HK-2 (cell line): ENCODE results near the gene KCNAB3.

Experiments used
- DNase-seq: peaks from one replicate; pipeline ENCODE4 v3.0.0-alpha.2; 2018; ENCODE audit not compliant: unreplicated experiment

Gene KCNAB3

GRCh38 chr17:7940743-7941142 is 11.1 kb upstream of the KCNAB3 start:
- DNase-seq: no peak

- no peak for DNase-seq
Observed at GRCh38 chr17:7940034-7940433, 10.4 kb upstream of the KCNAB3 start.

DNA sequence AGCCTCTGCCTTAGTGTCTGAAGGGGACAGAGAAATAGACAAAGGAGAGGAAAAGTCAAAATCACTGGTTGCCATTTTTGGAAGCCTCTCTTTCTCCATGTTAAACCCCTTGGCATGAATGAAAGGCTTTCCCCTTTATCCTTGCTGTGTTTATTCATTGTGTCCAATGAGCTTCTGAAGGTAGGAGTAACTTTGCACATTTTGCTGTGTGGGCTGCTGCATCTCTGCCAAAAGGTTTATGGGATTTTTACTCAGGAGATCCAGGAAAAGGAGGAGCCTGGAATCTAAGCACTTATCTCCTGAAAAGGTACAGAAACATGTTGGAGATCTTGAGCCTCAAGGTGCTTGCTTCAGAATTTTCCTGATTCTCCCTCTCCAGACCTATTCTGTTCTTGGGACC is 6.2 kb upstream of the KCNAB3 start:
- no peak for DNase-seq

DNA sequence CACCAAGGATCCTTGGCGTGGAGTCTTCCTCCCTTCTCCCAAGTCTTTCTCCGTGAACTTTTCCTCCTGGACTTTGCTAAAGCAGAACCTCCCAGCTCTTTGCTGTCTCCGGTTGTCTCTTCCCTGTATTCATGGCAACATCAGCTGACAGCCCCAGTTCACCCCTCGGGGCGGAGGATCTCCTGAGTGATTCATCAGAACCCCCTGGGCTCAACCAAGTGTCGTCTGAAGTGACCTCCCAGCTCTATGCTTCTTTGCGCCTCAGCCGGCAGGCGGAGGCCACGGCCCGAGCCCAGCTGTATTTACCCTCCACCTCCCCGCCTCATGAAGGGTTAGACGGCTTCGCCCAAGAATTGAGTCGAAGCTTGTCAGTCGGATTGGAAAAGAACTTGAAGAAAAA is 3.3 kb upstream of the KCNAB3 start:
- peak; percentile 71 for DNase-seq

- peak; percentile 23 for DNase-seq
Observed at GRCh38 chr17:7932483-7932891, 2.8 kb upstream of the KCNAB3 start.

DNA sequence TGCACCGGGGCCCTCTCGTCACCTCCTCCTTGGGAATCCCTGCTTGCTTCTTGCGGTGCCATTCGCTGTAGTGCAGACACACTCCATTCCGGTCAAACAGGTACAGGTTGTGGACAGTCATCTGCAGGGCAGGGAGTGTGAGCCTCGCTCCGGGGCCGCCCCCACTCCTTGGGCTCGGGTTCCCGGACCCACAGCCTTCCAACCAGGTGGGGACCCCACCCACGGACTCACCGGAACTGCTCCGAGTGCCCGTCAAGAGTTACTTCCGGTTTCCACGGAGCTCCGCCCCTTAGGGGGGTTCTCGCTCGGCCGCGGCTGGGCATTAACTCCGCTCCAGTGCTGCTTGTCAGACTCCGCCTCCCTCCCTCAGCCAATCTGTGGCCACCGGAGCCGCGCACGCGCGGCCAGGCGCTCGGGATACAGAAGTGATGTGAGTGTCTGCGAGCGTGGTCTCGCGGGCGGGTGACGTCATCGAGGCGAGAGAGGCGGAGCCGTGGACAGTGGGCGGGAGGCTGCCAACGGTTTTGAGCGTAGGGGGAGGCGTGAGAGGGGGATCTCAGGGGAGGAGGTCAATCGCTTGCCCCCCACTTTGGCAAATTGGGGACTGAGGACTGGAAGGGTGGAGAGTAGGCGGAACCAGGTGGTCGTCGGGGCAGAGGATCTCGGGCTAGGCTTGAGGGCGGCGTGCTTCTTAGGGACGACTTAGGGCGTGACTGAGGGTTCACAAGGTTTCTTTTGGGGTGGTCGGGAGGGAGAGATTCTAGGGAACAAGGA is 2.2 kb upstream of the KCNAB3 start, which contains the start of the genes CNTROB and TRAPPC1:
CNTROB (plus strand) TSS at position 498 of the 774 bp plus-strand sequence. CDS start 874 bp downstream, outside the sequence.
TRAPPC1 (minus strand) TSS at position 238 of the 774 bp plus-strand sequence; CDS start at position 121, 117 bp downstream.
- peak; percentile 100 for DNase-seq

DNA sequence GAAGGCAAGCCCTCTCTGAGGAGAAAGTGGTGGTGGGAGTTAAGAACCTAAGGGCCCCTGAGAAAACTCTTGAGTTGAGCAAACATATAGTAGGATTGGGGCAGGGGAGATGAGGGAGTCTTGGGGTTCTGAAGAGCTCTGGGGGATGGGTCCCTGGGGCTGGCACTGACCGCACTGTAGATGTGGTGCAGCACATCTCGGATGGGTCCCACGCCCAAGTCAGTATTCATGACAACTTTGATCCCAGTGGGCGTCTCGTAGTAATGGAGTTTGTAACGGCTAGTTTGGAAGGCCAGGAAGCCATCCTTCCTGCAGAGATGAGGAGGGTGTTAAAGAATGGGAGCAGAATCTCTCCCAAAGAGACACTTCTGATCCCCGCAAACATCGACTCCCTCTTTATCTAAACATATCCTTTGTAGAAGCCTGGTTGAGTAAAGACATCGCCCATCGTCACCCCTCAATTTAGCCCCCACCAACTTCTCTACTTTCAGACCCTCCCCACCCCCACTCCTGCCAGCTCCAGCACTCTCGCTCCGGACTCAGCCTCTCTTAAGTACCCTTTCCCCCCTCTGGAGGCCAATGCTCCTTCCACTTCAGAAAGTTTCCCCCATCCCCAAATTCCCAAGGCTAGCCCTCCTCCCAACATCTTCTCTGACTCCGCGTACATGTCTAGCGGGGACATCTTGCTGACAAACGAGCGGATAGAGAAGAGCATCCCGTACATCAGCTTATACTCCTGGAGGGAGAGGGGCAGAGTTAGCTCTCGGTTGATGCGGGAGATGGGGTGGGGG is 1.4 kb upstream of the KCNAB3 start:
- DNase-seq: no peak

DNA sequence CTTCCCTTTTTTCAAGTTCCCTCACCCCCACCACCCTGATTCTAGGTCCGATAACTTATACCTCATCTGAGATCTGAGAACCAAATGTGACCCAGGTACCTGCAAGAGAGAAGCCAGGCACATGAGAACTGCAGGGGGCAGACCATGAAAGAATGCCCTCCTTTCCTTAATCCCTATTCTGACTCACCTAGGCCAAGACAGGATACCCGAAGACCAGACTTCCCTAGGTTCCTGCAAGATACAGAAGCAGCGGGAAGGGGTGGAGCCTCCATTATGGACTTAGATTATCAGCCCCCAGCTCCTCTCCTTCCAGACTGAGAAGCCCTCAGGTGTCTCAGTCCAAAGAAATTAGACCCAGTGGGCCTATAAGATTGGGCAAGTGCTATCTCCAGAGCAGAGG is 2.1 kb downstream of the KCNAB3 start:
- DNase-seq: no peak

GRCh38 chr17:7922845-7923628 is 6.6 kb downstream of the KCNAB3 start:
- no peak for DNase-seq

- DNase-seq: no peak
Observed at GRCh38 chr17:7922269-7922844, 7.3 kb downstream of the KCNAB3 start.

GRCh38 chr17:7916808-7917207 is 12.8 kb downstream of the KCNAB3 start:
- peak; percentile 56 for DNase-seq

- no peak for DNase-seq
Observed at GRCh38 chr17:7916385-7916682, 13.3 kb downstream of the KCNAB3 start.

GRCh38 chr17:7915611-7916384 is 13.9 kb downstream of the KCNAB3 start, which contains the start of gene RNF227:
RNF227 (minus strand) TSS chr17:7916289; CDS start chr17:7916195, 94 bp downstream.
- peak; percentile 96 for DNase-seq

DNA sequence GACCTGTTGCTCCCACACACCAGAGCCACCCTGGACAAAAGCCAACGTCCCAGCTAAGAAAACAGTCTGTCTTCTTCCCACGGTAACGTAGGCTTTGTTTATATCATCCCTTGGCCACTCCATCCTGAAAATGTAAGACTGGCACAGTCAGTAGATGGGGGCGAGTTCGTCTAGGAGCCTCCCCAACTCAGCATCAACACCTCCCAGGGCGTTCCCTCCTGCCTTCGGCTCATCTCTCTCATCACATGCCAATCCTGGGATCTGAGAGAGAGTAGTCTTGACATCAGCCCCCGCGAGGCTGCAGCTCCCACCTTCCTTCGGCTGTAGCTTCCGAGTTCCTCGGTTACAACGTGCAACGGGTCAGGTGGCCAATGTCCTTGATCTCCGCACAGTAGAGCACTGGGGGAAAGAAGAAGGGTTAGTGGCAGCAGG is 14.5 kb downstream of the KCNAB3 start:
- no peak for DNase-seq

GRCh38 chr17:7912927-7913524 is 16.6 kb downstream of the KCNAB3 start:
- peak; percentile 26 for DNase-seq

DNA sequence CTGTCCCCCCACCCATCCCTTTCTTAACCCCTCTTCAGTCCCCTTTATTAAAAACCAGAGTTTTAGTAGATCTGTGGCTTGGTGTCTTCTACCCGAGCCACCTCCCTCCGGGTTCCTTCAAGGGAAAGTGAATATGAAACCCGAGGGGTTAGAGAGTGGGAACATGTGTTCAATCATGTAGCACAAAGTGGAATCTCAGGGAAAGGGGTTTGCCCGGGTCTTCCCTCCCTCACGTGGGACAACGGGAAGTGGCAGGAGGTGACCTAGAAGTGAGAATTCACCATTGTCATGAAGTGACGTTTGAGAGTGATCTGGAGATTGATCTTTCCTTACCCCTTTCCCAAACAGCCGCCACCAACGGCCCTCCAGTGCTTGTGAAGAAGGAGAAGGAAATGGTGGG is 18.5 kb downstream of the KCNAB3 start:
- DNase-seq: no peak

GRCh38 chr17:7910711-7911110 is 18.9 kb downstream of the KCNAB3 start:
- no peak for DNase-seq

DNA sequence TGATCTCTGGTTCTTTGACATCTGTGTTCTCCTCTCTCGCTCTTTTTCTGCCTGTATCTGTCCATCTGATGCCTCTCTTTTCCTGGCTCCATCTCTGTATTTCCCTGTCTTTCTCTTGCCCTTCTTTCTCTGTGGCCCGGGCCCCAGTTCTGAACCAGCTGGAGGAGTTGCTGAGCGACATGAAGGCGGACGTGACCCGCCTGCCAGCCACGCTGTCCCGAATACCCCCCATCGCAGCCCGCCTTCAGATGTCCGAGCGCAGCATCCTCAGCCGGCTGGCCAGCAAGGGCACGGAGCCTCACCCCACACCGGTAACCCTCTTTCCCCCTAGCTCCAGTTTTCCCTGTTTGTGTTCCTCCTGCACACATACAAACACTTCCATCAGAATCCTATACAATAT is 19.4 kb downstream of the KCNAB3 start:
- DNase-seq: no peak

- no peak for DNase-seq
Observed at GRCh38 chr17:7909089-7909488, 20.6 kb downstream of the KCNAB3 start.
